Measurements from ENCODE around the gene ACACB. TPM values are rescaled to one million over a fixed set of nuclear protein-coding genes. Genes with fewer than 3 reads are reported as not detected.

ACACB gene
- total RNA-seq, 1 donor from 2014 or later, result 140 TPM

- H3K36me3 ChIP-seq, result peaks cover 70 to 89% of the 10 kb centered on the region in 2 donors
These were observed 79.9 kb downstream of the ACACB start for GRCh38 chr12:109196332-109196731.

GRCh38 chr12:109197327-109197726 is 80.9 kb downstream of the ACACB start:
- DNase-seq (ENCODE audit: low spot score in 2 of 2), result no peak
- Histone ChIP-seq H3K4me1 (no peaks in the 10 kb centered on the region), H3K9me3 (no peaks in the 10 kb centered on the region), H3K36me3 (peaks cover 72 to 89% of the 10 kb centered on the region in 2 donors), H3K27ac (no peak overlapping the region), H3K4me3 (no peak overlapping the region), H3K27me3 (no peaks in the 10 kb centered on the region)
- TF ChIP-seq CTCF (IDR thresholded peaks at IDR 0.05), result no peak
- intact Hi-C loops (cut with DNase I), result no loop called here

More at GRCh38 chr12:109196332-109196731, 79.9 kb downstream of the ACACB start:
- intact Hi-C loops (cut with DNase I), result no loop called here
- no peak for DNase-seq (ENCODE audit: low spot score in 2 of 2)
- Histone ChIP-seq H3K9me3 (no peaks in the 10 kb centered on the region), H3K4me1 (no peaks in the 10 kb centered on the region), H3K27me3 (no peaks in the 10 kb centered on the region), H3K4me3 (no peak overlapping the region), H3K27ac (no peak overlapping the region)
- TF ChIP-seq CTCF (IDR thresholded peaks at IDR 0.05), result no peak

- TF ChIP-seq CTCF (IDR thresholded peaks at IDR 0.05), result no peak
- H3K4me3 ChIP-seq, result no peak overlapping the region
- H3K27me3 ChIP-seq, result no peaks in the 10 kb centered on the region
- H3K9me3 ChIP-seq, result no peaks in the 10 kb centered on the region
- DNase-seq (ENCODE audit: low spot score in 2 of 2), result no peak
- no peaks in the 10 kb centered on the region for H3K4me1 ChIP-seq
- intact Hi-C loops (cut with DNase I), result no loop called here
- H3K36me3 ChIP-seq, result peaks cover 68 to 82% of the 10 kb centered on the region in 2 donors
- H3K27ac ChIP-seq, result no peak overlapping the region
These were observed 82.9 kb downstream of the ACACB start for GRCh38 chr12:109199324-109199723.

GRCh38 chr12:109200825-109201495 is 84.6 kb downstream of the ACACB start:
- Histone ChIP-seq H3K36me3 (peaks cover 54 to 79% of the 10 kb centered on the region in 2 donors), H3K27me3 (no peaks in the 10 kb centered on the region)
- intact Hi-C loops (cut with DNase I), result no loop called here

GRCh38 chr12:109201496-109201885 is 85.1 kb downstream of the ACACB start:
- no peak for TF ChIP-seq CTCF (IDR thresholded peaks at IDR 0.05)
- peaks cover 53 to 75% of the 10 kb centered on the region in 2 donors for H3K36me3 ChIP-seq
- H3K4me1 ChIP-seq, result no peaks in the 10 kb centered on the region
- no peaks in the 10 kb centered on the region for H3K27me3 ChIP-seq
- H3K4me3 ChIP-seq, result no peak overlapping the region
- DNase-seq (ENCODE audit: low spot score in 2 of 2), result no peak
- H3K27ac ChIP-seq, result no peak overlapping the region
- intact Hi-C loops (cut with DNase I), result no loop called here
- H3K9me3 ChIP-seq, result no peaks in the 10 kb centered on the region

More at GRCh38 chr12:109200825-109201495, 84.6 kb downstream of the ACACB start:
- no peak for TF ChIP-seq CTCF (IDR thresholded peaks at IDR 0.05)
- no peak overlapping the region for H3K4me3 ChIP-seq
- no peak overlapping the region for H3K27ac ChIP-seq
- no peaks in the 10 kb centered on the region for H3K4me1 ChIP-seq
- DNase-seq (ENCODE audit: low spot score in 2 of 2), result no peak
- H3K9me3 ChIP-seq, result no peaks in the 10 kb centered on the region

All from ascending aorta (tissue), 2 donors.